ENCODE results near the gene C3. TPM values are rescaled to one million over a fixed set of nuclear protein-coding genes. Genes with fewer than 3 reads are reported as not detected.

C3 gene
- total and polyA plus RNA-seq, 2 experiments from 2014 or later, result 556 to 563 TPM

GRCh38 chr19:6699935-6700334, 20.5 kb downstream of the C3 start:
- no peaks in the 10 kb centered on the region for H3K9me3 ChIP-seq (ENCODE audit: low read depth)
- H3K9me2 ChIP-seq (replicated peaks; ENCODE audit: insufficient read depth), result no peaks in the 10 kb centered on the region
- no peaks in the 10 kb centered on the region for H3K27me3 ChIP-seq
- TF ChIP-seq CTCF (IDR thresholded peaks at IDR 0.05; ENCODE audit: poor library complexity) (no peak), EZH2 (IDR thresholded peaks at IDR 0.05; ENCODE audit: borderline replicate concordance) (no peak), EZH2phosphoT487 (IDR thresholded peaks at IDR 0.05; ENCODE audit: low read depth, severe bottlenecking, unreplicated experiment) (no peak)
- no peaks in the 10 kb centered on the region for H3K4me1 ChIP-seq (ENCODE audit: insufficient read depth)
- H3K4me2 ChIP-seq, result no peak overlapping the region
- no peaks in the 10 kb centered on the region for H3K36me3 ChIP-seq (replicated peaks; ENCODE audit: insufficient read depth, low read depth)
- H3K79me2 ChIP-seq, result no peaks in the 10 kb centered on the region
- H3K4me3 ChIP-seq, result no peak overlapping the region
- no peak overlapping the region for H2AFZ ChIP-seq
- no peak overlapping the region for H3K27ac ChIP-seq
- DNase-seq (ENCODE audit: low spot score), result no peak
- H4K20me1 ChIP-seq (ENCODE audit: insufficient read depth, poor library complexity, severe bottlenecking), result no peaks in the 10 kb centered on the region

GRCh38 chr19:6697291-6697690, 23.2 kb downstream of the C3 start:
- Histone ChIP-seq H3K9me2 (replicated peaks; ENCODE audit: insufficient read depth) (no peaks in the 10 kb centered on the region), H3K27ac (no peak overlapping the region), H3K4me3 (no peak overlapping the region), H2AFZ (no peak overlapping the region), H3K27me3 (no peaks in the 10 kb centered on the region), H3K4me2 (no peak overlapping the region), H3K4me1 (ENCODE audit: insufficient read depth) (no peaks in the 10 kb centered on the region), H3K79me2 (no peaks in the 10 kb centered on the region), H4K20me1 (ENCODE audit: insufficient read depth, poor library complexity, severe bottlenecking) (no peaks in the 10 kb centered on the region), H3K36me3 (replicated peaks; ENCODE audit: insufficient read depth, low read depth) (no peaks in the 10 kb centered on the region), H3K9me3 (ENCODE audit: low read depth) (no peaks in the 10 kb centered on the region)
- no peak for TF ChIP-seq EZH2 (IDR thresholded peaks at IDR 0.05; ENCODE audit: borderline replicate concordance)
- TF ChIP-seq EZH2phosphoT487 (IDR thresholded peaks at IDR 0.05; ENCODE audit: low read depth, severe bottlenecking, unreplicated experiment), result no peak
- no peak for TF ChIP-seq CTCF (IDR thresholded peaks at IDR 0.05; ENCODE audit: poor library complexity)
- WGBS (ENCODE audit: low lambda C conversion rate, missing lambda C conversion rate), result 89% methylated on average over 13 of the region's 13 CpGs
- no peak for DNase-seq (ENCODE audit: low spot score)

GRCh38 chr19:6696239-6696820, 24.1 kb downstream of the C3 start:
- Histone ChIP-seq H4K20me1 (ENCODE audit: insufficient read depth, poor library complexity, severe bottlenecking) (no peaks in the 10 kb centered on the region), H3K4me1 (ENCODE audit: insufficient read depth) (no peaks in the 10 kb centered on the region), H3K9me3 (ENCODE audit: low read depth) (no peaks in the 10 kb centered on the region), H3K36me3 (replicated peaks; ENCODE audit: insufficient read depth, low read depth) (no peaks in the 10 kb centered on the region), H3K4me3 (no peak overlapping the region), H3K4me2 (no peak overlapping the region), H3K27ac (no peak overlapping the region), H3K9me2 (replicated peaks; ENCODE audit: insufficient read depth) (no peaks in the 10 kb centered on the region), H3K27me3 (no peaks in the 10 kb centered on the region), H2AFZ (no peak overlapping the region), H3K79me2 (no peaks in the 10 kb centered on the region)
- TF ChIP-seq CTCF (IDR thresholded peaks at IDR 0.05; ENCODE audit: poor library complexity) (no peak), EZH2phosphoT487 (IDR thresholded peaks at IDR 0.05; ENCODE audit: low read depth, severe bottlenecking, unreplicated experiment) (no peak), EZH2 (IDR thresholded peaks at IDR 0.05; ENCODE audit: borderline replicate concordance) (no peak)
- DNase-seq (ENCODE audit: low spot score), result no peak
- WGBS (ENCODE audit: low lambda C conversion rate, missing lambda C conversion rate), result 85% methylated on average over 17 of the region's 18 CpGs

Data from hepatocyte (in vitro differentiated cells).